ENCODE results near the gene CHSY1.

GRCh38 chr15:101254157-101255050, 2.6 kb upstream of the CHSY1 start:
- TF ChIP-seq CTCF (conservative IDR thresholded peaks at IDR 0.05; ENCODE audit: low read depth, low read length) (no peak), NFE2L2 (IDR thresholded peaks at IDR 0.05; ENCODE audit: low read depth, low read length) (no peak)
